Fibroblast of skin of back (primary cell): Measurements from ENCODE around the gene DHRS7B.
"Not testable (repeated sequence)": the region's sequence is repeated elsewhere in the genome, so short reads cannot be mapped to it uniquely, and the experiment has no call there.

Experiments
- DNase-seq: peaks from one replicate; pipeline ENCODE4 v3.0.0-alpha.2; 2013

The DHRS7B gene

DNA sequence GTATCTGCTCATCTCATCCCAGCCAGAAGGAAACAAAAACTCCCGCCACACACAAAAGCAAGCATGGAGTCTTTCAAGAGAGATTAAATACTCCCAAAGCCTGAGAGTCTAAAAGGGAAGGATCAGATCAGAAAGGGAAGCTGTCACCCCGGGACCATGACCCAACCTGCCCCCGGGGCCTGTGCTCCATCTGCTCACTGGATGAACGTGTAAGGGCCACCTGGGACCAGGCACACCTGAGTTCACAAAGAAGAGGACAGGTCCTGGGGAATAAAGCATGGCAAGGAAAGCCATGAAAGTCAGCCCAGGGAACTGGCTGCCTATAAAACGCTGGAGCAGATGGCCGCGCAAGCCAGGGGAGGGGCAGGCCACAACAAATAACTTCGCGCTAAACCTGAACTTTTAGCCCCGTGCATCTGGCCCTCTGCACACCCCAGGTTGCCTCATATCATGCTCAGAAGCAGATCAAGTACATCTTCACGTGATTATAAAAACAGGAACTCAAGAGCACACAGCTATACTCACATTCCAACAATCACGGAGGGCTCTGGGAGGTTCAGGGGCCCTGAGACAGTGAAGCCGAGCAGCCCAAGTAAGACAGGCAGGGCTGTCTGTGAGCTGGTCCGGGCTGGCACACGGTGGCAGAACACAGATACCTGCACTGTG is 83.8 kb downstream of the DHRS7B start:
- DNase-seq: no peak

DNA sequence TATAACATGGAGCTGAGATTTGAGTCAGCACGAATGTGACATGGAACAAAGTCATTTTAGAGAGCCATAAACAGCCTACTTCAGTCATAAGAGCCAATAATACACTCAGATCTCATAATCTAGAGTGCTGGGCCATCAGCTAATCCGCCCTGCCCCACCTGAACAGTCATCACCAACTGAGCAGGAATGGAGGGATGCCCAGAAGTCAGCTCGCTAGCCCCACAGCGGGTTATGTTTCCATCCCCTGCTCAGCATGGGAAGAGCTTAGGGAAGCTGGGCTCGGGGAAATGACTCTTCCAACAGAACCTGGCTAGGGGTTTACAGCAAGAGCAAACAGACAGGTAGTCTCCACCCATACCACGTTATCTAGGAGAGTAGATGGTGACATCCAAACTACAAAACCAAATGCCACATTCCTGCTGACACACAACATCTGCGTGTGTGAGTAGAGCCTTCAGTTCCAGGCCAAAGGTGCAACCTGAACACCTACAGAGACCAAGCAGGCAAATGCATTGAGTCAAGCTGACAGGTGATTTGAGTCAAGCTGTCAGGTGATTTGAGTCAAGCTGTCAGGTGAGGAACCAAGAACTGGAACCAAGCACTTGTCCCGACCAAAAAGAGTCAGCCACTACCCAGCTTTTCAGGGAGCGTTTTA is 85.2 kb downstream of the DHRS7B start:
- no peak for DNase-seq

DNA sequence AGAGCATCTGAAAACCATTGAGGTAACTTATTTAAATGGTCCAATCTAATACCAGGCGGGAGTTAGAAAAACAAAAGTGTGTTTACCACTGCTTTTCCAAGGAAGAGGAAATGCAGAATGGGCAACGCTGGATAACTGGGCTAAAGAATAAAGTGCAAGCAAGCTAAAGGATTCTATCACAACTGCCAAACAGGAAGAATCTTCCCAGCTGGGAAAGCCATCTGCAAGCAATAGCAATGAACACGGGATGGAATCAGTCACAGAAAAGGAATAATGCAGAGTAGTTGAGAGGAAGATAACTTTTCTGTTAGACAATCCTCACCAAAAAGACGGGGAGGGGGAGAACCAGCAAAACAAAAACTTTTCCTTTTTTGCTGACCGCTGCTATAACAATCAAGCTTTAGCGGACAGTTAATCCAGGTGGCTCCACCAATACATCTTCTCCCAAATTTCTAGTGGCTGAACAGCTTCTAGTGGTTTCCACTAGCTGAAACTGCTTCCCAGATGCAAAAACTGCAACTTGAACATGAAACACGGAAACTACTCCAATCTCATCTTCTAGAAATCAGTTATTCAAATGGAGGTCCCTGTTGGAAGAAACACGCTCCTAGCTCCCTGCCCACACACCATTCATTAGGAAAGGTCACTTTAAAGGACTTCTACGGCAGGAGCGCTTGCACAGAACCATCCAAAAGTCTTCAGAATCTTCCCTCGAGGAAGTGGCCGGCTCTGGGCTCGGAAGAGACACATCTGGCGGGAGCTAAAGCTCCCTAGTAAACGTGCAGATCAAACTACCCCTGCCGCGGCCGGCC is 86.3 kb downstream of the DHRS7B start:
- no peak for DNase-seq

DNA sequence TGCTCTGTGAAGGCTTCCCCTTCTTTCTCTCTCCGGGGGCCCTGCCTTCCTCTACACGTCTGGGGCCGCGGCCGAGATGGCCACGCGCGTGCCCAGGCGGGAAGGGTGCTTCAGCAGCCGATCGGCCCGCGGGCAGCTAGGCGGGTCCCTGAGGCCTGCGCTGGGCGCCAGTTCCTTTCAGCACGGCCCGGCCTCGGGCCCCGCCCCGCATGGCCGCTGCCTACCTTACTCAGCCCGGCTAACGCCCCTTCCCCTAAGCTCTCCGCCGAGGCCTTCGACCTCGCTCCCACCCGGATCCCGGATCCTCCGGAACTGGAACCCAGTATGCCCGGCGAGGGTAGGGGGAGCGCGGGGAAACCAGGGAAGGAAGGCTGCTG is 86.9 kb downstream of the DHRS7B start:
- no peak for DNase-seq

DNA sequence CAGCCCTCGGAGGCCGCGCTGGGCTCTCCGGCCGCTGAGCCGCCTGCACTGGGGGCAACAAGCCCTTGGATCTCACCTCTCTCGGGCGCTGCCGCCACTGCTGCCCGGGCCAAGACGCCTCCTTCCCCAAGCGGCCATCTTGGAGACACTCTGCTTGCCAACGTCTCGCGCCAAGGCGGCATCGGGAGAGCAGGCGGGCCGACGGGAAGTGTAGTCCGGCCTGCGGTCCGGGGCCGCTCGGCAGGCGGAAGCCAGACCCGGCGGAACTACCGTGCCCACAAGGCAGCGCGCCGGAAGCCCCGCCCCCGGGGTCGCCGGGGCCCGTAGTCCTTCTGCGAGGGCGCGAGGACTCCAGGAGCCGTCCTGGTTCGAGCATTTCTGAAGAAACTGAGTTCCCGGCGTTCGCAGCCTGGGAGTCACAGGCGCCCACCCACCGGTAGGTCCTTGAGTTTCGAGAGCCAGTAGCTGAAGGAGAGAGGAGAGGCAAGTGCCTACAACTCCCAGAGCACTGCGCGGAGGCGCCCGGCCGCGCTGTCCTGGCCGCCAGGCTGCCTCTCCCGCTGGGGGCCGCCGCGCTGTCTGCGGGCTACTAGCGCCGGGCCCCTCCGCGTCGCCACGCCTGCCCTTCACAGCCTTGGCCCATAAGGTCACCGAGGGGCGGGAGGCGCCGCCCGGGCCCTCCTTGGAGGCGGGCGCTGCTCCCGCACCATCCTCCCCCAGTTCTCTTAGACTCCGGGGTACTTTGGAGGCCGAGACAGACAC is 87.4 kb downstream of the DHRS7B start, which contains the start of gene TMEM11:
Gene TMEM11 (minus strand): TSS at position 147 of the 762 bp plus-strand sequence. CDS start 9 bp downstream, at position 138.
- peak; percentile 95 for DNase-seq

DNA sequence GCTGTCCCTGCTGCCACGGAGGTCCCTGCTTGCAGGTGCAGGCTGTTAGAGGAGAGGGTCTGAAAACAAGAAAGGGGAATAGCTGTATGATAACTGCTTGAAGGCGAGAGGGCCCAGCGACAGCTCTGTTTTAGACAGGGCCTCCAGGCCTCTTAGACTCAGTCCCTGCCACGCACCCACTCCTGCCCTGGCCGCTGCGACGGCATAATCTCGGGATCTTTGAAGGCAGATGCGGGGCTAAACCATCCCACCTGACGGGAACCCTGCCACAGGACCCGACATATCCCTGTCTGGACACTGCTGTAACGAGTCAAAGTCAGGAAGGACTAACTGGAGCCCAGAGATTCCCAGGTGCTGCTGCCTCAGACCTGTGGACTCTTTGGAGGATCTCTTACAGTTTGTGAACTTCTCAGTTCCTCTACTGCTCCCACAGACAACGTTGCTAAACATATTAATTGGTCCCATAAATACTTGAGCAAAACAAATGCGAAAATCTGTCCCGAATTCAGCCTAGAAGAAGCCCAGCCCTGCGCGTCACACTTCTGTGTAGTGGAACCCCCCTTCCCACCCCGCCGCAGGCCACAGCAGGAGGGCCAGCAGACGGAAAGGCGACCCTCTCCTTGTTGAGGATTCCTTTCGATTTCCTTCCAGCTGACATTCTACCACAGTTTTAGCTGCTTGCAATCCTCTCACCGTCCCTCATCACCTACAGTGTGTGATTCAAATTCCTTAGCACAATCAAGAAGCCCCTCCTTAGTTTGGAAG is 88.2 kb downstream of the DHRS7B start:
- peak; percentile 33 for DNase-seq

DNA sequence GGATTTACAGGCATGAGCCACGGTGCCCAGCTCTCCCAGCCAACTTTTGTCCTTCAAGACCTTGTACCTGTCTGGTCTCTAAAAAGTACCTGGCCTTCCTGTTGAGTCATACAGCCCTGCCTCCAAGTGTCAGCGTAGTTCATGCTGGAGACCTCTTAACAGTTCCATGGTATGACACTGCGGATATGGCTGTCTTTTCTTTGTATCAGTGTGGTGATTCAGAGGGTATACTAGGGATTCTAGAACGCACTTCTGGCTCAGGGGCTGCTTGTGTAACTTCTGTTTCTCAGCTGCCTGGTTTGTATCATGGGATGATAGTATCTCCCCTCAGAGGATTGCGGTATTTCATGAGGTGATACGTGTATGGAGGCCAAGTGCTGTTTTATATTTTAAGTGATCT is 89.2 kb downstream of the DHRS7B start:
- DNase-seq: no peak

DNA sequence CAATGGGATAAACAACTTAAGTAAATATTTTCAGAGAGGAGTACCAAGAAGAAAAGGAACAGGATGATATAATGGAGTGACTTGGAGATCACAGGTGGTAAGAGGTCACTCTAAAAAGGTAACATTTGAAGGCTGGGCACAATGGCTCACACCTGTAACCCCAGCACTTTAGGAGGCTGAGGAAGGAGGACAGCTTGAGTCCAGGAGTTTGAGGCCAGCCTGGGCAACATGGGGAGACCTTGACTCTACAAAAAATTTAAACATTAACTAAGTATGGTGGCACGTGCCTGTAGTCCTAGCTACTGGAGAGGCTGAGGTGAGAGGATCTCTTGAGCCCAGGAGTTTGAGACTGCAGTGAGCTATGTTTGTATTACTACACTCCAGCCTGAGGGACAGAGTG is 90.6 kb downstream of the DHRS7B start:
- DNase-seq: no peak

DNA sequence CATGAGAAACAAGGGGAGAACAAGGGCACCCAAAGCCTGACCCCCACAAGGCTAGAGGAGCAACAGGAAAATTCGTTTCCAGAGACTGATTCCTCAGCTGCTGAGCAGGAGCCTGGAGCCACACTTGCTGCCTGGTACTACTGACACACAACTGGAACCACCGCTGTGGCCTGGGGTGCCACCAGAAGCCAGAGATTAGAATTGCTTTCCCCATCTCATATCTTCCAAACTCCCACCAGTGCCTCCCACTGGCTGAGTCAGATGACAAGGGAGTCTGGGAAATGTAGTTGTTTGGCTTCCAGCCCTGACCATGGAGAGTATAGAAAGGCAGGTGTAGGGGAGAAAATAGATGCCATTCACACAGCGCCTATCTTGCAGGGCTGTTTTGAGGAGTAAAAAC is 91.3 kb downstream of the DHRS7B start:
- no peak for DNase-seq

DNA sequence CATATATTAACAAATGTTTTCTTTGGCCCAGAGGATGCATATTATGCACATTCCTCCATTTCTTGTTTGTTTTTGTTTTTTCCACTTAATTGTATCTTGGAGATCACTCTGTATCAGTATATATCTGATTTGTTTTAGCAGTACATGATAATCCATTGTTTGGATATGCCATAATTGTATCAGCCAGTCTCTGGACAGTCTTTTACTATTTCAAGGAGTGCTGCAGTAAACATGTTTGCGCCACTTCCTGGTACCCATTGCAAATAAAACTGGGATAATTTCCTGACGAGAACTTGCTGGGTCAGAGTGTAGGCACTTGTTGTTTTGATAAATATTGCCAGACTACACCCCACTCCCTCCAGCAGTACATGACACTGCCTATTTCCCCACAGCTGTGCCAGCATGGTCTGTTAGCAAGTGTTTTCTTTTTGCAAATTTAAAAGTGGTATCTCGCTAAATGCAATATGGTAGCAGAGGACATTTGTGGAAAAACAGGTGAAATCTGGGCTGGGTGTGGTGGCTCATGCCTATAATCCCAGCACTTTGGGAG is 92.1 kb downstream of the DHRS7B start:
- DNase-seq: no peak

DNA sequence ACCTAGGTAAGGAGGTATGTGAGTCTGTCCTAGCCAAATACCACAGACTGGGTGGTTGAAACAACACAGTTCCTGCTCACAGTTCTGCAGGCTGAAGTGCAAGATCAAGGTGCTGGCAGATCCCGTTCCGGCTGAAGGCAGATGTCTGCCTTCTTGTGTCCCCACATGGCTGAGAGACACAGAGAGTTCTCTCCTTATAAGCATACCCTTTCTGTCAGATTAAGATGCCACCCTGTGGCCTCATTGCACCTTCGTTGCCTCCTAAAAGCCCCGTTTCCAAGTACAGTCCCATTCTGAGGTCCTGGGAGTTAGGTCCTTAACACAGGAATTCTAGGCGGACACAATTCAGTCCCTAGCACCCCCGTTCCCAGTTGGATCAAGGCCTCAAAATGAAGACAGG is 96.3 kb downstream of the DHRS7B start:
- DNase-seq: no peak

DNA sequence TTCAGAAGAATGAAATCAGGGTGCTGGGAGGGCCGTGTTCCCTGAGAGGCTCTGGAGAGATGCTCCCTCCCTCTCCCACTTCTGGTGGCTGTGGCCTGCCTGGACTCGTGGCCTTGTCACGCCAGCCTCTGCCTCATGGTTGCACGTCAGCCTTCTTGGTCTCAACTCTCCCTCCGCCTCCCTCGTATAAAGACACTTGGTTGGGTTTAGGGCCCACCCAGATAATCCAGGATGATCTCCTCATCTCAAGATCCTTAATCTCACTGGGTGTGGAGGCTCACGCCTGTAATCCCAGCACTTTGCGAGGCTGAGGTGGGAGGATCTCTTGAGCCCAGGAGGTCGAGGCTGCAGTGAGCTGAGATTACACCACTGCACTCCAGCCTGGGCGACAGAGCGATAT is 100.5 kb downstream of the DHRS7B start:
- DNase-seq: not testable (repeated sequence)

DNA sequence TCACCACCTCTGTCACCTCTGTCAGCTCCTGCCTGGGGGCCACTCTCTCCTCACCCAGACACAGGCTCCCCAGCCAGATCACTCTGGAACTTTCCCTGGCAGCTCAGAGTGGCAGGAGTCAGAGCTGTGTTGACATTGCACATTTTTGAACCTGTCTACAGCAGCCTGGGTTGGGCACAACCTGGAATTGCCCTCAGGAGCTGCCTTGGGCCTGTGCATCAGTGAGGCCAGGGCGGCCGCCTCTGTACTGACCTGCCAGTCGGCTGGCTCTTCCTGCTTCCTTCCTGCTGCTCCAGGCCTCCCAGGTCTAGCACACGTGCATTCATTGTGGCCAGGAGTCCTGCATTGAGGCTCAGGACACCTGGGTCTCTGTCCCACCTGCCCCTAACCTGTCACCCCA is 101.3 kb downstream of the DHRS7B start:
- DNase-seq: no peak

DNA sequence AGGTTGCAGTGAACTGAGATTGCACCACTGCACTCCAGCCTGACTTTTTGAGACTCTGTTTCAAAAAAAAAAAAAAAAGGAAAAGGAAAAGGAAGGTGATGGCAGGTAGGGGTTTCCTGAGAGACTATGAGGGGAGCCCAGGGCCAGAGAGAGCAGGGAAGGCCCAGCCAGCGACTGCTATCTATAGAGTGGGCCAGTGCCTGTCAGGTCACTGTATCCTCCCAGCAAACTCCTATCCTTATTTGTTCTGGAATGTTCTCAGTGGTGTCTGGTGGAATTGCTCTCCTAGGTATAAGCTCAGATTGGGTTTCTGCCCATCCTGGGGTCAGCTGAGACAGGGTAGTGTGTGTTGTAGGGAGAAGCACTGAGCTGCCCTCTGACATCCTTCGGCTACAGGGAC is 102.1 kb downstream of the DHRS7B start:
- no peak for DNase-seq

DNA sequence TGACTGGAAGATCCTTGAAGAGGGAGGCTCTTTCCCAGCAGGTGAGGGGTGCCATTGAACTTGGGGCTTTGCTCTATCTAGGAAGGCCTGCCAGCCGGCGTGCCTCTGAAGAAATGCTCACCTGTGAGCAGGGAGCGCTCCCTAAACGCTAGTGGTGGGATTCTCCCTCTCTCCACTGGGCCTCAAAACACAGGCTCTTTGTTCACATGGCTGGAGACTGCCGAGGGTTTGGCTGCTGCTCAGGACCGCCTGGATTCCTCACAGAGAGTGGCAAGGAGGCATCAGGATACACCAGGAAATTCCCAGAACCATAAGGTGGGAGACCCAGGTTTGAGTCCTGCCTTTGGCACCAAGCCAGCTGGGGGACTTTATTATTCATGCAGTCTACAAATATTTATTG is 104.8 kb downstream of the DHRS7B start:
- DNase-seq: no peak

DNA sequence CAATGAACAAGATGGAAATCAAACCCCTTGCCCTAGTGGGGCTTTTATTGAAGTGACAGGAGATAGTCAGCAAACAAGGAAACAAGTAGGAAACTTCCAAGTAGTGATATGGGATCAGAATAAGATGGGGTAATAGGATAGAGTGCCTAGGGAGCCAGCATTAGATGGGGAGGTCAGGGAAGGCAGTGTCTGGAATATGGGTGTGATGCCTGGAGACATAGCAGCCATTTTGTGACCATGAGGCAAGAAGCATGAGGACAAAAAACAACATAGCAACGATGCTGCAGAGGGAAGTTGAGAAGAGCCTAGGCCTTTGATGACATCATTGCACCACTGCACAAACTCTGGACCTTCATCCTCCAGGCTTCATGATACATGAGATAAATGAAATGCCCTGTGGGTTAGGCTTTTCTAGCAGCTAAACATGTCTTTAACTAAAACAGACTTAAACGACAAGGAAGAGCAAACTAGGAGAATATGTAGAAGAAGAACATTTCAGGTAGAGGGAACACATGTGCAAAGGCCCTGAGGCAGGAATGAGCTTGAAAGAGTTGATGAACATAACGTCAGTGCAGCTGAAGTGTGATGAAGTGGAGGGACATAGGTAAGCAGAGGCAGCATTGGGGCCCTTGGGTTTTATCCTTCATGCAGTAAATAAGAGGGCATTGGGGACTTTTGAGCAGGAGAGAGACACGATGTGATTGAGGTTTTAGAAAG is 105.4 kb downstream of the DHRS7B start:
- DNase-seq: no peak

DNA sequence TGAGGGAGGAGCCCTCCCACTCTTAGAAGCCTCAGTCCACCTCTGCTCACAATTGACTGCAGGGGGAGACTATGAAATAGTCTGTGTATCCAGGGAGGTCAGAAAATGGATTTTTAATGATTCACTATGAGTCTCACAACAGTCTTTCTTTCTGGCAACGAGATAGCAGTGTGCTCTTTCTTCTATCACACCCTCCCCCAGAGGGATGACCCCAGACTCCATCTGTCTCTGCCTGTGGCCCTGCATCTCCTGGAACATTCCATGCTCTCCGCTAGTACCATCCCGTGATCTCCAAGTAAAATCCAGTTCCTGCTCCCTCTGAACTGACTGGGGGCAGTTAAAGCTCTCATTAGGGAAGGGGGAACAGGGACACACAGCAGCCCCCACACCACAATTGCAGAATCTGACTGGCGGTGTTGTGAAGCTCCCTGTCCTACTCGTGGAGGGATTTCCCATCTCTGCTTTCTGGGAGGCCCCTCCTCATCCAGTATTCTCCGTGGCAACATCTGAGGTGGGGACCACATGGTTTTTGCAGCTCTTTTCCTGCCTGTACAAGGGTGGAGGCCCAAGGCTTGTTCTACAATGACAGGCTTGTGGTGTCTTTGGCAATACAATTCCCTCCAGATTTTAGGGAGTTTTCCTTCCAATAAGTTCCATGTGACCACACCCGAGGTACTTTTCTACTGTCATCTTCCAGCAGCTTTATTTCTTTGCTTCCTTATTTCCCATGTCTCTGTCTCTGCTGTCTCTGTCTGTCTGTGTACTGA is 107.0 kb downstream of the DHRS7B start:
- no peak for DNase-seq

DNA sequence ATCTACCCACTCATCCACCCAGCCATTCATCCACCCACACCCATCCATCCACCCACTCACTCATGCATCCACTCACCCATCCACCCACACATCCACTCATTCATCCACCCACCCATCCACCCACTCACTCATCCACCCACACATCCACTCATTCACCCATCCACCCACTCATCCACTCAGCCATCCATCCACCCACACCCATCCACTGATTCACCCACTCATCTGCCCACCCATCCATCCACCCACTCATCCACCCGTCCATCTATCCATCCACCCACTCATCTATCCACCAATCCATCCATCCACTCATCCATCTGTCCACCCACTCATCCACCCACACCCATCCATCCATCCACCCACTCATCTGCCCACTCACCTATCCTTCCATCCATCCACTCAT is 109.2 kb downstream of the DHRS7B start:
- no peak for DNase-seq

DNA sequence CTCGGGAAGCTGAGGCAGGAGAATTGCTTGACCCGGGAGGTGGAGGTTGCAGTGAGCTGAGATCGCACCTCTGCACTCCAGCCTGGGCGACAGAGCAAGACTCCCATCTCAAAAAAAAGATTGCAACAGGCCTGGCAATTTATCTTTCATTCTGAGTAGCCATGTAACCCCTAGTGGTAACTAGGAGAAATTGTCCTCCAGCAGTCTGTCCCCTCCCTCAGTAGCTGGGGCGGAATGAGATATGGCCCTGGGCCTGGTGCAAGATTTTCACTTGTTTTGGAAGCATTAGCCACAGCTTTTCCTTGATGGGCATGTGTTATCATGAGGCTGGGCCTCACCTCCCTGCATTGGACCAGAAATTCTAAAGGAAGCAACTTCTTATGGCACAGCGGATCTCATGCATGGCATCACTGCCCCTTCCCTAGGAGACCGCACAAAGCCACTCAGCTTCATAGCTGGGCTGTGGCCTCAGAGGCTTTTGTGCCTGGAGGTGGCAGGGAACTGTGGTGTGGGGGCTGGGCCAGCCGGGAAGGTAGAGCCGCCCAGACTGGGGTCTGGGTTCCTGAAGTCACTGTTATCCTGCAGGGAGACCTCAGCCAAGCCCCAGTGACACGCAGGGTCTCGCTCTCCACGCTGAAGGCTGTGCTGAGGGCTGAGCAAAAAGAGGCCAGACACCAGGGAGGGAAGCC is 113.1 kb downstream of the DHRS7B start:
- DNase-seq: peak; percentile 27
